SH-SY5Y (cell line): ENCODE results near the gene CNGB1.

Source experiments
- GATA2 ChIP-seq: IDR thresholded peaks from 2 replicates; pipeline ENCODE4 v1.6.1; 2011; ENCODE audit warnings: mild to moderate bottlenecking, low read depth, low read length
- GATA3 ChIP-seq: IDR thresholded peaks from 2 replicates; pipeline ENCODE4 v1.6.1; 2011; ENCODE audit warnings: low read depth, mild to moderate bottlenecking, low read length, moderate library complexity

DNA sequence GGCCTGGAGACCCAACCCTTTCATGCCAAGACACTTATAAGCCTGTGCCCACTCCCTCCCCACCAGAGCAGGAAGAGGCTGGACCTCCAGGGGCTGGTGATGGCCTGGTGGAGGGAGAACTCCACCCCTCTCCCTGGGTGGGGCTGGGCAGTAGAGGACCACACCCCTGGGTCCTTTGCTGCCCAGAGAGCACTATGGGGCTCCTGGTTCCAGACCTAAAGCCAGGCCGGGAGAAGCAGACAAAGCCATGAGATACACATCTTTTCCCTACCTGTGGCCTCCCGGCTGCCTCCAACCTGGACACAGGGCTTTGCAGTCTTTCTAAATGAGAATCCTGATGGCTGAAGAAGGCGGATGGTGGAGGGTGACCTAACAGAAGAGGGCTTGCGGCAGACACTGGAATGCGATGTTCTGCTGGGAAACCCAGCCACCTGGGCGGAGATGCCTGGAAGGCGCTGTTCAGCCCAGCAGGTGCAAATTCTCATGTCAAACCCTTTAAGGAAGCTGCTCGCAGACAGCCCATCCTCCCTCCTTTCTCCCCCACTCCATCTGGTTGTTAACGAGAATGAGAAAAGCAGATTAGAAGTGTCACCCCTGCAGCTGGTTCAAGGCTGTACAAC lies 124.7 kb downstream of the CNGB1 start:
- TF ChIP-seq GATA2 = no peak
- TF ChIP-seq GATA3 = no peak
